Lung (tissue), 12 donors: ENCODE data around the gene CEP170B. TPM values are rescaled to one million over a fixed set of nuclear protein-coding genes. Genes with fewer than 3 reads are reported as not detected.

ENCODE experiments used
- ATAC-seq: fragments of 200-7000 bp; cut with Tn5 transposase; one replicate; pipeline ENCODE4 v1.9.1; 2020; ENCODE audit warnings: moderate number of reproducible peaks; ENCODE audit not compliant: insufficient read depth, low FRiP score
- DNase-seq, 3 donors: peaks; one replicate each; pipeline ENCODE4 v3.0.0-alpha.2; 2013 to 2017
- H3K27ac ChIP-seq, 2 donors: one replicate each; pipeline ENCODE4 v1.5.1; 2013; ENCODE audit warnings: mild to moderate bottlenecking in 2 of 2, moderate library complexity in 2 of 2, control low read depth in 1 of 2, inconsistent platforms in 1 of 2, low read depth in 1 of 2, low read length in 1 of 2
- H3K27me3 ChIP-seq, 3 donors: one replicate each; pipeline ENCODE4 v1.5.1; 2013; ENCODE audit warnings: low read length in 2 of 3; ENCODE audit not compliant: control insufficient read depth in 3 of 3, insufficient read depth in 3 of 3
- H3K36me3 ChIP-seq, 4 donors: one replicate each; pipeline ENCODE4 v1.5.1; 2013; ENCODE audit warnings: low read length in 4 of 4, mild to moderate bottlenecking in 1 of 4, moderate library complexity in 1 of 4; ENCODE audit not compliant: control insufficient read depth in 4 of 4, insufficient read depth in 4 of 4
- H3K4me1 ChIP-seq, 5 donors: one replicate each; pipeline ENCODE4 v1.5.1; 2013; ENCODE audit warnings: low read length in 5 of 5, mild to moderate bottlenecking in 2 of 5, moderate library complexity in 1 of 5; ENCODE audit not compliant: control insufficient read depth in 5 of 5, insufficient read depth in 5 of 5
- H3K4me3 ChIP-seq: one replicate; pipeline ENCODE4 v1.5.1; 2013; ENCODE audit warnings: mild to moderate bottlenecking, control low read depth, moderate library complexity
- H3K9ac ChIP-seq, 2 donors: one replicate each; pipeline ENCODE4 v1.5.1; 2013; ENCODE audit warnings: low read length in 2 of 2, control low read depth in 1 of 2; ENCODE audit not compliant: insufficient read depth in 1 of 2
- H3K9me3 ChIP-seq, 4 donors: one replicate each; pipeline ENCODE4 v1.5.1; 2013; ENCODE audit warnings: low read length in 3 of 4, mild to moderate bottlenecking in 1 of 4, moderate library complexity in 1 of 4; ENCODE audit not compliant: control insufficient read depth in 4 of 4, insufficient read depth in 3 of 4
- WGBS, 2 donors: extraction: QIAGEN DNeasy Blood & Tissue Kit; methylation state at CpG; one replicate each; pipeline ENCODE4 v1.1.7; 2013; 5-methylcytosine and 5-hydroxymethylcytosine counted together
- polyA plus RNA-seq, 2 donors: library from polyadenylated mRNA; stranded (reverse); fragments of 200-250 nt; gene quantifications; one replicate each; pipeline ENCODE4 v1.2.1, GENCODE V29; 2013
- total RNA-seq, 2 donors: library from RNA; depleted of rRNA in 1 of 2; stranded (reverse); fragments of >200 nt in 1 of 2; gene quantifications; one replicate each; pipeline ENCODE4 v1.2.1, GENCODE V29; 2014 to 2021
- TF ChIP-seq, protein P1 (sequence below): IDR thresholded peaks from 2 replicates; pipeline ENCODE4 v1.5.1; 2012; ENCODE audit warnings: mild to moderate bottlenecking; ENCODE audit errors: control extremely low read depth, extremely low read depth
- donor health status: control.
- donor health status: control.
- donor health status: Bipolar disorder and iron deficiency.
- donor health status: healthy.
- donor health status: DM: yes; HTN: yes; CAD: no.

CEP170B gene
- total and polyA plus RNA-seq, 4 donors: 12.1 to 50.3 (median 15.1) TPM

DNA sequence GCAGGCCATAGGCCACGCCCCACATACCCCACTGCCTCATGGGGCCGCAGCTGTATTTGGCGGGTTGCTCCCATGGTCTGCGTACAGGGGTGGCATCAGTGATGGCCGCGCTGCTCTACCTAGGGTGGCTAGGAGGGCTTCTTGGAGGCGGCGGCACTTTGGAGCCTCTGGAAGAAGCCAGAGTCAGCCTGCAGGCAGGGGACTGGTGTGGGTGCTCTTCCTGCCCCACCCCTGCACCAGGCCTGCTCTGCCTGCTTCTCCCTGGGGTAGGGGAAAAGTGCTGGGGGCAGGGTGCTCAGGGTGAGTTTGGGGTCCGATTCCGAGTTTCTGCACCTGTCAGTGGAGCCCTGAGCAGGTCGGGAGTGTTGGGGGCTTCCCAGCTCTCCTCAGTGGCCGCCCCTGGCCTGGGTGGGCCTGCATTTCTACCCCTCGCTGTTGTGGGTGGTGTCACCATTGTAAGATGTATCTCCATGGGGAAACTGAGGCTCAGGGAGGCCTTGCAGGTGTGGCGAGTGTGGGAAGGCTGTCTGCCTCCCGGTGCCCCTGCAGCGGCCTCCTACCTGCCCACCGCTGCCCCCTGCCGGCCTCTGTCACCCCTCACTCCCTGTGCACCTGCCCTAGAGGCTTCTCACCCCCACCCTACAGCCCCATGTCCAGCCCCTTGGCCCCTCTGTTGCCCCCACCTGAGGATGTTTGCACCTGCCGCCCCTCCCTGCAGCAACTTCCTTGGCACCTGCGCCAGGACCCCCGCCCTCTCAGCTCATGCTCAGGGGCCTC is 5.5 kb downstream of the CEP170B start:
- TF ChIP-seq, protein P1, sequence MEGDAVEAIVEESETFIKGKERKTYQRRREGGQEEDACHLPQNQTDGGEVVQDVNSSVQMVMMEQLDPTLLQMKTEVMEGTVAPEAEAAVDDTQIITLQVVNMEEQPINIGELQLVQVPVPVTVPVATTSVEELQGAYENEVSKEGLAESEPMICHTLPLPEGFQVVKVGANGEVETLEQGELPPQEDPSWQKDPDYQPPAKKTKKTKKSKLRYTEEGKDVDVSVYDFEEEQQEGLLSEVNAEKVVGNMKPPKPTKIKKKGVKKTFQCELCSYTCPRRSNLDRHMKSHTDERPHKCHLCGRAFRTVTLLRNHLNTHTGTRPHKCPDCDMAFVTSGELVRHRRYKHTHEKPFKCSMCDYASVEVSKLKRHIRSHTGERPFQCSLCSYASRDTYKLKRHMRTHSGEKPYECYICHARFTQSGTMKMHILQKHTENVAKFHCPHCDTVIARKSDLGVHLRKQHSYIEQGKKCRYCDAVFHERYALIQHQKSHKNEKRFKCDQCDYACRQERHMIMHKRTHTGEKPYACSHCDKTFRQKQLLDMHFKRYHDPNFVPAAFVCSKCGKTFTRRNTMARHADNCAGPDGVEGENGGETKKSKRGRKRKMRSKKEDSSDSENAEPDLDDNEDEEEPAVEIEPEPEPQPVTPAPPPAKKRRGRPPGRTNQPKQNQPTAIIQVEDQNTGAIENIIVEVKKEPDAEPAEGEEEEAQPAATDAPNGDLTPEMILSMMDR: no peak
- H3K9me3 ChIP-seq: peaks cover 0 to 2% (median 0%) of the 10 kb centered on the region in 4 donors
- DNase-seq (no peak), ATAC-seq (no peak)
- no peaks in the 10 kb centered on the region for H3K27me3 ChIP-seq
- H3K27ac ChIP-seq: no peak overlapping the region
- peaks cover 0 to 23% (median 5%) of the 10 kb centered on the region in 5 donors for H3K4me1 ChIP-seq
- WGBS, 2 donors: 80 to 82% methylated on average over 21 of the region's 21 CpGs
- H3K36me3 ChIP-seq: peaks cover 0 to 2% (median under 1%) of the 10 kb centered on the region in 4 donors
- H3K9ac ChIP-seq: no peak overlapping the region
- no peak overlapping the region for H3K4me3 ChIP-seq

DNA sequence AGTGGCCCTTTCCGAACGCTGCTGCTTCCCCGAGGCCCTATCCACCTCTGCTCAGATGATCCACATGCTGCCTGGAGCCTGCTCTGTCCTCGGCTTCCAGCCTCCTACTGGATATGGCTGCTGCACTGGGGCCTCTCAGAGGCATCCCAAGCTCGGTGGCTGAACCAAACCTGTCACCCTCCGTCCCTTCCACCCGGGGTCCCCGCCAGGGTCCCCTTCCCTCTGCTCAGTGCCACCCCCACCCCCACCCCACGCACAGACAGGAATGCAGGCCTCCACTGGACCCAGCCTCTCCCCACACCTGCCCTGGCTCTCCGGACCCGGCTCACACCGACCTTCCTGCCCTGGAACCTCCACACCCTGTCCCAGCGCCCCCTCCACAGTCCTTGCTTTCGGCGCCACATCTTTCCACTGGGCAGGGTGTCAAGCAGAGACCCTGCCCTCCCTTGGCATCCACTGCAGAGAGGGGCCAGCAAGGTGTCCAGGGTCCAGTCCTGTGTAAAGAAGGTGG is 6.1 kb downstream of the CEP170B start:
- H3K9me3 ChIP-seq: peaks cover 0 to 2% (median 0%) of the 10 kb centered on the region in 4 donors
- peaks cover 0 to 18% (median 5%) of the 10 kb centered on the region in 5 donors for H3K4me1 ChIP-seq
- 88 to 92% methylated on average over 15 of the region's 15 CpGs for WGBS, 2 donors
- no peaks in the 10 kb centered on the region for H3K27me3 ChIP-seq
- DNase-seq (no peak), ATAC-seq (no peak)
- no peak overlapping the region for H3K9ac ChIP-seq
- TF ChIP-seq, protein P1: no peak
- H3K36me3 ChIP-seq: peaks cover 0 to 2% (median under 1%) of the 10 kb centered on the region in 4 donors
- H3K4me3 ChIP-seq: no peak overlapping the region
- no peak overlapping the region for H3K27ac ChIP-seq

DNA sequence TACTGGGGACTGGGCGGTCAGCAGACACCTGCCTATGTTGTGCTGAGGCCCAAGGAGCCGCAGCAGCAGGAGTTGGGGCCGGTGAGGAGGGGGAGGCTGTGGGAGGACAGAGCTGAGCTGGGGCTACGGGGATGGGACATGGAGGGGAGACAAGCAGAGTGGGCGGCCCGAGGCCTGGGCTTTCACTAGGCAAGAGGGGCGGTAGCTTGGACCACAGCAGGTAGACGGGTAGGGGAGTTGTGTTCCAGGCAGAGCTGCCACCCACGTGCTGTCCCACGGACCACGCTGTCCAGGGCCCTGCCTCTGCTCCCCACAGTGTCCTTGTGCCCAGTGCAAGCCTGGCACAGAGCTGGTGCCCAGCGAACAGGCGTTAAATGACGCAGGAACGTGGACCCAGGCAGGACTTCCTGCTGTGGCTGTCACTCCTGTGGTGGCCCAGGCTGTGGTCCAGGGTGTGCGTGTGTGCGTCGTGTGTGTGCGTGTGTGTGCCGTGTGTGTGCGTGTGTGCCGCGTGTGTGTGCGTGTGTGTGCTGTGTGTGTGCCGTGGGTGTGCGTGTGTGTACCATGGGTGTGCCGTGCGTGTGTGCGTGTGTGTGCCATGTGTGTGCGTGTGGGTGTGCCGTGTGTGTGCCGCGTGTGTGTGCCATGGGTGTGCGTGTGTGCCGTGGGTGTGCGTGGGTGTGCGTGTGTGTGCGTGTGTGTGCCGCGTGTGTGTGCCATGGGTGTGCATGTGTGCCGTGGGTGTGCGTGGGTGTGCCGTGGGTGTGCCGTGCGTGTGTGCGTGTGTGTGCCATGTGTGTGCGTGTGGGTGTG is 6.8 kb downstream of the CEP170B start:
- H3K4me1 ChIP-seq: peaks cover 0 to 12% (median 5%) of the 10 kb centered on the region in 5 donors
- H3K9ac ChIP-seq: no peak overlapping the region
- peaks cover 0 to 2% (median 0%) of the 10 kb centered on the region in 4 donors for H3K9me3 ChIP-seq
- WGBS, 2 donors: 87 to 90% methylated on average over 38 to 41 of the region's 47 CpGs
- DNase-seq (no peak), ATAC-seq (no peak)
- H3K36me3 ChIP-seq: peaks cover 0 to 2% (median under 1%) of the 10 kb centered on the region in 4 donors
- TF ChIP-seq, protein P1: no peak
- no peaks in the 10 kb centered on the region for H3K27me3 ChIP-seq
- H3K27ac ChIP-seq: no peak overlapping the region
- no peak overlapping the region for H3K4me3 ChIP-seq
